ENCODE data around the gene TIAM1.
A peak's percentile ranks its signal among the peaks of the same experiment; 100 is the strongest.

TIAM1 gene

DNA sequence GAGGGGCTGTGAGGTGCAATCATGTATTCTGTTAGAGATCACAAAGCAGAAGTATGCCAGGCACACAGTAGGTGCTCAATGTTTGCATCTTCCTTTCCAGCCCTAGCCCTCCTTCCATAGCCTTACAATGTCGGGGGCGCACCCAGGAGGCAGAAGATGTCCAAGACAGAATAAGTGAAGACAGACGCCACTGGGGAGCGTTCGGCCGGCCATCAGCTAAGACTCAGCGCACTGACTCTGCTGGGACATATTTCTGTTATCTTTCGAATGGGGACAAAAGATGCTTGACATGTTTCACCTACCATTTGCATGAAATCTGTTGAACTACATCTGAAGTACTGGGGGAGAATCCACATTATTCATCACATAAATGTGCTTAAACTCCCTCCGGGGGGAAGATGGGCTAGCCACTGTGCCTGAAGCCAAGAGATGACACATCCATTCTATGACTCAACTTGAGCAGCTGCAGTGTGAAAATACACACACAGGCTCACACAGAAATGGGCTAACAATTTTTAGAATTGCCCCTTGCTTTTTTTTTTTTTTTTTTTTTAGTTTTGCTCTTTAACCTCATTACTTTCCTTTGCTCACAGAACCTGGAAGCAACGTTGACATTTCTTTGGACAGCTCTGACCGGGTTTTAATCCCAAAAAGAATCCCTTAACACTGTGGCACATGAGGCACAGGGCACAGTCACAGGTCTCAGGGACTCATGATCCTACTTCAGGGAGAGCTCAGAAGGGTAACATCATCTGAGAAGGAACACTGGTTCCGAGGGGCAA is 7.9 kb downstream of the TIAM1 start:
- no peak for DNase-seq (ENCODE audit: low read depth in 2 of 3, low spot score in 2 of 3)

DNA sequence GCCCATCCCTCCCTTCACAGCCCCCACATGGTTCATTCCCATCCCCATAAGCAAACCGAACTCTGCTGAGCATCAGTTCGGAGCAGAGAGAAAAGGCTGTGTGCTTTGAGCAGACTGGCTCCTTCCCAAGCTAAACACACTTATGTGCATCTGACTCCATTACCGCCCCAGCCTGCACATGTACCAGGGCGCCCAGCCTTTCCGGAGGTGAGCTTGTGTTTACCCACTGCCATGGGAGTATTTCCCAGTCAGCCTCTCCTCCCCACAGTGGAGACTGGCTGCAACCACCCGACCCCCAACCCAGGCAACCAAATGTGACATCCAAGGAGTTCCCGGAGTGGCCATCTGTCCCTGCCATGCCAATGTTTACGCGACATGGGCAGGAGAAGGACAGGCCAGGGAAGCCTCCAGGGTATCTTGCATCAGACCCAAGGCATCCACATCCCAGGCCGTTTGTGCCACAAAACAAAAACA is 9.4 kb downstream of the TIAM1 start:
- no peak for DNase-seq (ENCODE audit: low read depth in 2 of 3, low spot score in 2 of 3)

DNA sequence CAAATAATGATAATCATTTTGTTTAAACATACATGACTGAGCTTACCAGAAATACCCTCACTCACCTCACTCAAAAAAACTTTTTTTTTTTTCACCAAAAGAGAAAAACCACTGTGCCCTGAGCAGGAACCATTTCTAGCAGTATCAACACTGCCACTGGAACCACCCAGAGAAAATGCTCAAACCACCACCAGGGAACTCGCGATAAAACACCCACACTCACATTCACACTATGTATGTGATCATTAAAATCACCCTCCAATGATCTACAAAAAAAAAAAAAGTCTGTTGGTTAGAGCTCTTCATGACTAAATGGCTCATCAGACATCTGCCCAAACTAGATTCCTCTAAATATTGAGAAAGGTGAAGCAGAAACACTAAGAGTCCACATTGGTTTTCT is 11.5 kb downstream of the TIAM1 start:
- DNase-seq (ENCODE audit: low read depth in 2 of 3, low spot score in 2 of 3): no peak

DNA sequence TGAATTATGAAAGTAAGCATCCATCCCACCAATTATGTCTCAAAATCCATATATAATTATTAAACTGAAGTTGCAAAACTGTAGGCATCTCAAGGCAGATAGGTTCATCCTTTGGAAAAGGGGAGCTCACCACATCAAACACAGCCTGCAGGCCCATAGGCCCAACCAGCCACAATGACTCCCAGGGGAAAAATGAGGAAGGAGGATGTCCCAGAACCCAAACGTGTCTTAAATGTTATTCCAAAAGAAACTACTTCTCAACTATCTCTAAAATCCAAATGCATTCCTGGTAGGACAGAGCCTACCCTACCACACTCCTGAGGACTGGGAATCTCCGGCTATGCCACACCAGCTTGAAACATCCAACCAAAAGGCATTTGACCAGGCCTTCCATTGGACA is 12.8 kb downstream of the TIAM1 start:
- DNase-seq (ENCODE audit: low read depth in 2 of 3, low spot score in 2 of 3): no peak

DNA sequence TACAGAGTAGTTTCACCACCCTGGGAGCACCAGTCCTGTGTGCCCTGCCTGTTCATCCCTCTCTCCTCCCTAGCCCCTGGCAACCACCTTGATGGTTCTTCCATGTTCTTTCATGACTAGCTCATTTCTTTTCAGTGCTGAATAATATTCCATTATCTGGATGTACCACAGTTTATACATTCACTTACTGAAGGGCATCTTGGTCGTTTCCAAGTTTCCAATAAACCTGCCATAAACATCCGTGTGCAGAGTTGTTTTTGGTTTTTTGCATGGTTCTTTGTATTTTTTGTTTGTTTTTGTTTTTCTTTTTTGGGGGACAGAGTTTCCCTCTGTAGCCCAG is 13.9 kb downstream of the TIAM1 start:
- no peak for DNase-seq (ENCODE audit: low read depth in 2 of 3, low spot score in 2 of 3)

DNA sequence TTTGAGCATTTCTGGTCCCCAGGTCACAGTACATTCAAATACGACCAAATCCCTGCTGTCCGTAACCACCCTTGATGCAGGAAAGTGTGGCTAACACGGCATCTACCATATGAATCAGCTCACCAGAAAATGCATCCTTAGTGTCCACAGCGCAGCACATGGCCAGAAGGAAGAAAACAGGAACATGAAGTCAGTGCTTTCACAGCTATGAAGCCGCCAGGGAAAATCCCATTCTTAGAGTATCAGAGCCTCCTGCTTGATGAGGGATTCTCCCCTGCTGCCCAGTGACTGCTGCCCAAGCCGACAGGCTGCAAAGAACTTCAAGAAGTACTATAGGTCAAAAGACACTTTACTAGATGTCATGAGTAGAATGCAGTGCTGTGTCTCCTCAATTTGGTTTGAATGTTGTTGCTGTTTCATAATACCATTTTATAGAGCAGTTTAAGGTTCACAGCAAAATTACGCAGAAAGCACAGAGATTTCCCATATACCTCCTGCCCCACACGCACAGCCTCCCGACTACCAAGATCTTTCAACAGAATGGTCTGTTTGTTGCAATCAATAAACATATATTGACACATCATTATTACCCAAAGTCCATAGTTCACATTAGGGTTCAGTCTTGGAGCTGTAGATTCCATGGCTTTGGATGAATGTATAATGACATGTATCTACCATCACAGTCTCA is 14.5 kb downstream of the TIAM1 start:
- no peak for DNase-seq (ENCODE audit: low read depth in 2 of 3, low spot score in 2 of 3)

DNA sequence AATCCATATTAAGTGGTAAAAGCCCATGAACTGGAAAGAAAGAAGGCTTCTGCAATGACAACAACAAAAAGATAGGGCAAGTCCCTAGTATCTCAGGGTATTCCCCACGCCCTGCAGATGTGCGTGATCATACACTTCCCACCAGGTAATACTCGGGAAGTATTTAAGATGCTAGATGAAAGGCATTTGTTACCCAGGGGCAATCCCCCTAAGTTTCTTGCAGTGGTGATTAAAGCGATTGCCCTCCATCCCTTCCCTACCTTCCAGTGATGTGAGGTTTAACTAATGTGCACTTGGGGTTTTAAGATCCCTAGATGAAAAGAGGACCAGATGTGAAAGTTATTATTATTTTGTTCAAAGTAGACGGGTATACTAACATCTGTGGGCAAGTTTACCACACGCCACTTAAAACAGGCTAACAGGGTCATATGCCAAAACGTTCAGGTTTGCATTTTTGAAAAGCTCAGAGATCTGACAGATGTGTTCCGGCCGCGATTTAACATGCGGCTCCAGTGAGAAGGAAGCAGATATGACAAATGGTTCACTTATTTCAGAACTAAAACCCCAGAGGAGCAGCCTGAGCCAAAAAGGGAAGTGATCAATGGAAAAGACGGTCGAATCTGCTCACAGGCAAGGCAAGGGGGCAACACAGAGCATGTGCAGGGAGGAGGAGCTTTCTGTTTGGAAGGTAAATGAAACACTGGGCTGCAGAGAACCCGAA is 17.4 kb downstream of the TIAM1 start:
- DNase-seq (ENCODE audit: low read depth in 2 of 3, low spot score in 2 of 3): peak in 1 of 3 experiments; percentile 30

DNA sequence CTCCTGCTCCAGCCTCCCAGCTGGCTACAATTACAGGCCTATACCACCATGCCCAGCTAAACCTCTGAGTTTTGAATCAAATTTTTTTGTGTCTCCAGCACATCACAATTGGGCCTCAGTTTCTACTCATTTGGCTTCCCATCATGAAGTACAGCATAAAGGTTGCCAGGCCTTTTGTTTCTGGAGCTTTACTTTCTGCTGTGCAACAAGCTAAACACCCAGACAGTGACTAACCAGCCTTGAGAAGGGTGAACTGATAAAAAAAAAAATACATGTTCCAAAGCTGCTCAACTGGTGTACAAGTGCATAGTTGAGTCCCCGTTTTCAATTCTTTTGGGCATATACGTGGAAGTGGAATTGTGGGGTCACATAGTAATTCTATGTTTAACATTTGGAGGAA is 25.1 kb downstream of the TIAM1 start:
- DNase-seq (ENCODE audit: low read depth in 2 of 3, low spot score in 2 of 3): no peak

DNA sequence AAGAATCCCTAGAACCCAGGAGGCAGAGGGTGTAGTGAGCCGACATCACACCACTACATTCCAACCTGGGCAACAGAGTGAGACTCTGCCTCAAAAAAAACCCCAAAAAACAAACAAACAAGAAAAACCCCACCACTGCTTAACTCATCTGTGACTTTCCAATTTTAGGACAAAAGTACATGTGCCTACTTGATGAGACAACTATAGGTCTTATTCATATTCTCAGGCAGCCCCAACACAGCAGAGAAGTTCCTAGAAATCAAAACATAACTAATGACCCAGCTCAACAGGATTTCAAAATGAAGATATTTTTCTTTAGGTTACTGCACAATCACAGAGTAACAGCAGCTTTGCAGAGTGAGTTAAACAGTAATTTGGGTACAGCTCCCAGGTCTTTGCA is 26.4 kb downstream of the TIAM1 start:
- DNase-seq (ENCODE audit: low read depth in 2 of 3, low spot score in 2 of 3): no peak

DNA sequence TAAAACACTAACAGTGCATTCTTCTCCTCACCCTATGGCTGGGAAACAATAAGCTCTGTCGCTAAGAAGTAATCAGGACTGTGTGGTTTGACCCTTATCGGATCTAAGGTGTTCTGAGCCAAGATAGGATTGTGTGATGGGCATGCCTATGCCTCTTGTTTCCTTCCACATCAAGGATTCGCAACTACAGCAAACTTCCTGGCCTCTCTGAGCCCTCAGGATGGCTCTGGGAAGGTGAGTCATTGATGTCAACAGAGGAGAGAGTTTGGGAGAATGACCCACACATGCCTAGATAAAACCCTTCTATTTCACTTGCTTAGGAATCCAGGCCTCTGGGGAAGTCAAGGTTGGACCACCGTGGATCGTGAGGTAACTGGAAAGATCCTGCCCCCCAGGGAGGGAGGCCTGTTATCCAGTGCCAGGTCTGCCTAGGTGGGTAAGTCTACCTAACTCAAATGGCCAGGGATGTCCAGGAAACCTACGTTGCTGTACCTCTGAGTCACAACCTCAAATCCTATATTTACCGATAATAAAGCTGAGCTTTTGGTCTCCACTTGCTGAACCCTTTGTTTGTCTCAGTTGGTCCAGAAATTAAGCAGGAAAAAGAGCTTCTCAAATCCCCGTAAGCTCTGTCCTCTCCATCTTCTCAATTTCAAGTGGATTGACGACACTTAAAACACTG is 27.4 kb downstream of the TIAM1 start:
- DNase-seq (ENCODE audit: low read depth in 2 of 3, low spot score in 2 of 3): no peak

DNA sequence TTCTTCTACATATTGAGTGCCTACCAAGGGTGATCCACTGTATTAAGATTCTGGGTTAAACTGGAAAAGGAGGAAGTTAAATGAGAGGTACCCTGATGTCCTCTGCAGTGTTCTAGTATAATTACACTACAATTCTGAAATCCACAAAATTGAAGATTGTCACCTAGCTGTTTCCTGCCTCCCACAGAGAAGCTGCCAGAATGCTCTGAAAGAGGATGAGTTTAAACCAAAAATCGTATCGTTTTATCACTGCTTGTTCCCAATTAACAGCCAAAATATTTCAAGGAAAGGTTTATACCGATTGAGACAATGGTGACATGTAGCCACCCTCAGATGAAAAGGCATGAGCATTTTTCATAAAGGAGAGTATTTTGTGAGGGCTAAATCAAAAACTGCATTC is 28.0 kb downstream of the TIAM1 start:
- DNase-seq (ENCODE audit: low read depth in 2 of 3, low spot score in 2 of 3): no peak

DNA sequence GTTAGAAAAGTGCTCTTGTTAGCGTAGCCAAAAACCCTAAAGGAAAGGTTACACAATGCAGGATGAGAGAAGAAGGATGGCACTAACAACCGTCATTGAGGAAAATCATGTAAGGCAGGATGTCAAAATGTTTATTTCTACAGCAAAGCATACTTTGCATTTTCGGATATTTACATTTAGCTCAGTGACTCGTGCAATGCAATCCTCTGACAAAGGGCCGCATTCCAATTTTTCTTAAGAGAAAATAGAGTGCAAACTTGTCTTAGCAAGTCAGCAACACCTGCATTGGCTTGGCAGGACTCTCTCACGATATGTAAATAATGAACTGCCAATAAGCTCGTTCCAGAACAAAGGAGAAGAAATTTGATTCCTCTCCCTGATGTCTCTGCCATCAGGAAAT is 33.3 kb downstream of the TIAM1 start:
- DNase-seq (ENCODE audit: low read depth in 2 of 3, low spot score in 2 of 3): no peak

DNA sequence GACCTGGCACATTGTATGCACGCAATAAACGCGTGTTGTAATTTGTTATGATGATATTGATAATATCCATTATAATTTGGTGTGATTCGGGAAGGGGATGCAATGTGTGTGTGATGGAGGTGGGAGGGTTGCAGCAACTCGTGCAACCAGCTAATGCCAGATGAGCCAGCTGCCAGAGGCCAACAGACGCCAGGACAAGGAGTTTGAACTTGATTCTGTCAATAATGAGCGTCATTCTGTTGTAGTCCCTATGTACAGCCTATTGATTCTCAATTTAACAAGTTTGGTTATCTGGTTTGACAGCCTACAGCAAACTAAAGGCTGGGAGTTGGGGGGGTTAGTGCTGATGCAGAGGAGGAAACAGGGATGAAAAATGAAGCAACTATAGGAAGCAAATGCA is 35.5 kb downstream of the TIAM1 start:
- no peak for DNase-seq (ENCODE audit: low read depth in 2 of 3, low spot score in 2 of 3)

DNA sequence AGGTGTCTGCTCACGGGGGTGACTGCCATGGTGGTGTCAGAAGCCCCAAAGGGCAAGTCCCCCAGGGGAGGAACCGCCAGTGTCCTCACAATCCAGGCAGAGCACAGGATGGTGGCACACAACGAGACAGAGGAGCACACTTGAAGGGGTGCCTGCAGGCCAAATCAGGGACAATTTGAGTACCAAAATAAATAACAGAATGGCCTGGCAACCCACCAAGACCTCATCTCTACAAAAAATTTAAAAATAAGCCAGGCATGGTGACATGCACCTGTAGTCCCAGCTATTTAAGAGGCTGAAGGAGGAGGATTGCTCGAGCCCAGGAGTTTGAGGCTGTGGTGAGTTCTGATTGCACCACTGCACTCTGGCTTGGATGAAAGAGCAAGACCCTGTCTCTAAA is 38.2 kb downstream of the TIAM1 start:
- DNase-seq (ENCODE audit: low read depth in 2 of 3, low spot score in 2 of 3): no peak

DNA sequence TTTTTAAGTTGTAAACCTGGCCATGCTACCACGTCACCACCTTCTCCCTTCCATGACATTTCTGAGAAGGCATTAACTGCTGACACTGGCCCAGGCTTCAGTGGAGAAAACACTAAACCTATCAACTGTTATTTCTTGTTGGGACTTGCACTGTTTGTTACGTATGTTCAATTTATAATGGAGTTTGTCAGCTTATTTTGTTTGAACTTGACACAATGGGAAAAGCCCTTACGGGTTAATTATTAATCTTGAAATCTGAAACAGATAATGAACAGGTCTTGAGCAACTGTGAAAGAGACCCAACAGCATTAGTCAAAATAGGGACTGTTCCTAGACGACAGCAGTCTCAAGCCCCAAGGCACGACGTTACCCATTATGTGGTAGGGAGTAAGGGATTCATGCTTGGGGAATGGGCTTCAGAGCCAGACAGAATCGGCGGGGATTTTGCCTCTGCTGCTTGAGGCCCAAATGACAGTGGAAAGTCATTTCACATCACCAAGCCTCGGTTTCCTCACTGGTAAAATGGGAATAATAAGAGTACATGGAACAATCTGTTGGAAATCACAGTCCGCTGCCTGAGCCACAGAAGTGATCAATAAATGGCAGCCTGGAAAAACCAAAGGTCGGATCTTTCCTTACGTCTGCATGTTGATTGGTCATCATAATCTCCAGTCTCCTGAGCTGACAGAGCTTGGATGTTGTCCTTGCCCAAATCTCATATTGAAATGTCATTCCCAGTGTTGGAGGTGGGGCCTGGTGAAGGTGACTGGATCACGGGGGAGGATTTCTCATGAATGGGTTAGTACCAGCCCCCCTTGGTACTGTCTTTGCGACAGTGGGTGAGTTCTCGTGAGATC is 44.5 kb downstream of the TIAM1 start:
- DNase-seq (ENCODE audit: low read depth in 2 of 3, low spot score in 2 of 3): no peak

DNA sequence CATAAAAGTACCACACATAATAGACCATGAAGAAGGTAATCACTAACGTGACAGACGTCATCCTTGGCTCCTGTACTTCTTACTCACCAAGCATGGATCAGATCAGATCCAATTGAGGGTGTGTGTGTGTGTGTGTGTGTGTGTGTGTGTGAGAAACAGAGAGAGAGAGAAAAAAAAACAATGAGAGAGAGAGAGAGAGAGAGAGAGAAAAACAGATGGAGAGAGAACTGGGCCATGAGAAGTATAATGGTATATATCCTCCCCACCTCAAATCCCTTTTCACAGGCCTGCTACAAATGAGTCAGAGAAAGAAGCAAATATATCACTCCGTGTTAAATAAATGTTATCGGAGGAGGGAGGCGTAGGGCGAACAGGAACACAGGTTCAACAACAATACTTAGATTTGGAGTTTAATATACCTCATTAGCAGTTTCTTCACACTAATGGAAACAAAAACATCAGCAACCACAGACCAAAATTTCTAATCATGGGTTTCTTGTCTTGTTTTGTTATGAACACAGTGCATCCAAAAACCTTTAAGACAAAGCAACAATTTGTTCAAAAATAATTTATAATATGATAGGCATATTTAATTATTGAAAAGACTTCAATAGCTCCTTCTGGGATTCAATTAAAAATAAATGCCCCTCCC is 45.3 kb downstream of the TIAM1 start:
- DNase-seq (ENCODE audit: low read depth in 2 of 3, low spot score in 2 of 3): no peak

DNA sequence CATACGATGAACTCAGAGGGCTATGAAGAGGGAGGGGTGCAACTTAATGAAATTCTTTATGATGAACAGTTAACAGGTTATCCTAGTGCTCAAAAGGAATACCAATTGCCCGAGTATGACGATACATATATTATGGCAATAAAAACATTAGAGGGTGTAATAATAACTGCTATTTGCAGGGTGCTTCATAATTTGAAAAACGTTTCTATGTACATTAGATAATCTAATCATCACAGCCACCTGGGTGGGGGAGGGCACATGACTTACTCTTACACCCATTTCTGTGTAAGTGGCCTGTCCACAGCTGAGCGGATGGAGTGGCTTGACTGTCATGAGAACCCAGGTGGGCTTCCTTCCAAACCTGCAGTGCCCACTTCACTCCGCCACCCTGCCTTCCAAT is 46.3 kb downstream of the TIAM1 start:
- DNase-seq (ENCODE audit: low read depth in 2 of 3, low spot score in 2 of 3): no peak

DNA sequence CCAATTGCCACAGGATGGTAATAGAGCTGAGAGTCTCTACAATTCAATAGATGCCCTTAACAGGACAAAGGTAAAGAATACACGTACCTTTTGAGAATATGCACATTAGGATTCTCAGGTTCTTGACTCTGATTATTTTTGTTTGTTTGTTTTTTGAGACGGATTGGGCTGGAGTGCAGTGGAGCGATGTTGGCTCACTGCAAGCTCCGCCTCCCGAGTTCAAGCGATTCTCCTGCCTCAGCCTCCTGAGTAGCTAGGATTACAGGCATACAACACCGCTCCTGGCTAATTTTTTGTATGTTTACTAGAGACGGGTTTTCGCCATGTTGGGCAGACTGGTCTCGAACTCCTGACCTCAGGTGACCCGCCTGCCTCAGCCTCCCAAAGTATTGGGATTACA is 48.4 kb downstream of the TIAM1 start:
- DNase-seq (ENCODE audit: low read depth in 2 of 3, low spot score in 2 of 3): no peak

DNA sequence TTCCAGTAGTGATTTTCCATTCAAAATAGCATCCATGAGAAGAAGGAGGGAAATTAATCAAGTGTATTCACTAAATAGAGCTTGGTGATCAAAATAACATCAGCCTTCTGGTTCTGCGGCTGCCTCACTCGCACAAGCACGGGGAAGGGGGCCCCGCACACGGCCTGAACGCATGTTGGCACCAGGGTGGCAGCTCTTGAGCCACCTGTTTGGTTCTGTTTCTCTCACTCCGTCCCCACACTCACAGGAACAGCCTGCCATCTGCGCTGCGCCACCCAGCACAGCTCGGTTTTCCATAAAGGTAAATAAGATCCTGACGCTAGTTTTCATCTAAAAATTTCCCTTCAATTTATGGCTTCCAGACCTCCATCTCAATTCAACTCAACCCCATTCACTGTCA is 49.4 kb downstream of the TIAM1 start:
- no peak for DNase-seq (ENCODE audit: low read depth in 2 of 3, low spot score in 2 of 3)

DNA sequence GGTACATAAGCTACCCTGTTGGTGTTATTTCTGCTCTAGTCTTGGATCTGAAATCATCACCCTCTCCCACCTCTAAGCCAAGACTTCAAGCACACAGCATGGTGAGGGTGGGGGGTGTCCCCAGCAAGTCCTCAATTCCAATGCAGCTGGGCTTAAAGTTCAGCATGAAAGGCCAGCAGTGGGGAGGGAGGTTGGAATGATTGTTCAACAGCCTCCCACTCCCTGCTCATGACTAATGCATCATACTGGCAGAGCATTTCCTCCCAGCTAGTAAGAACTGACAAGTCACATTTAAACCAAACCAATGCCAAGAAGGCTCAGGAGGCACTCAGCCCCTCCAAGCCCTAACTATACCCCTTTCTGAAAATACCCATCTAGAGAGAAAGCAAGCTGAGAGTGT is 50.1 kb downstream of the TIAM1 start:
- DNase-seq (ENCODE audit: low read depth in 2 of 3, low spot score in 2 of 3): peak in 2 of 3 experiments; percentile 22 to 30

All from activated CD8-positive, alpha-beta memory T cell treated with anti-CD3 and anti-CD28 coated beads for 48 hours (primary cell).